Activated naive CD4-positive, alpha-beta T cell treated with anti-CD3 and anti-CD28 coated beads, Interleukin-2, amount 10 ng/mL, durations not matched to agents 7 days and 5 days (primary cell): ENCODE results near the gene TMEM250.
A peak's percentile ranks its signal among the peaks of the same experiment; 100 is the strongest.

Source experiments
- CTCF ChIA-PET: fragments of 350-600 bp; sonication (Branson Sonifier 250); formaldehyde crosslinking; loops from one replicate; lab custom pipeline; 2021; ENCODE audit warnings: antibody characterized with exemption; lab: Charles Lee
- DNase-seq: peaks from one replicate; pipeline ENCODE4 v3.0.0-alpha.2; 2020
- H3K27ac Mint-ChIP-seq: one replicate; pipeline ENCODE4 v1.8.0; 2021; ENCODE audit warnings: mild to moderate bottlenecking, moderate library complexity, mixed read lengths
- H3K27me3 Mint-ChIP-seq: one replicate; pipeline ENCODE4 v1.8.0; 2021; ENCODE audit warnings: mild to moderate bottlenecking, mixed read lengths
- H3K36me3 Mint-ChIP-seq: one replicate; pipeline ENCODE4 v1.8.0; 2021; ENCODE audit warnings: mixed read lengths
- H3K4me1 Mint-ChIP-seq: one replicate; pipeline ENCODE4 v1.8.0; 2021; ENCODE audit warnings: mixed read lengths
- H3K4me3 Mint-ChIP-seq: one replicate; pipeline ENCODE4 v1.8.0; 2021; ENCODE audit warnings: mild to moderate bottlenecking, moderate library complexity, mixed read lengths
- H3K9me3 Mint-ChIP-seq: one replicate; pipeline ENCODE4 v1.8.0; 2021; ENCODE audit warnings: mixed read lengths

TMEM250 gene

GRCh38 chr9:136086951-136087740, 31.5 kb downstream of the TMEM250 start:
- peaks cover 9% of the 10 kb centered on the region for H3K4me1 Mint-ChIP-seq
- H3K9me3 Mint-ChIP-seq: no peaks in the 10 kb centered on the region
- H3K27me3 Mint-ChIP-seq: peaks cover 10% of the 10 kb centered on the region
- no peak overlapping the region for H3K27ac Mint-ChIP-seq
- no peak overlapping the region for H3K4me3 Mint-ChIP-seq
- CTCF ChIA-PET: interaction anchor here (5.3 kb wide), 1 partner anchor 35 kb away, joined by 48 read pairs; no protein-coding TSS in a partner anchor
- H3K36me3 Mint-ChIP-seq: no peaks in the 10 kb centered on the region
- no peak for DNase-seq

GRCh38 chr9:136086213-136086881, 32.3 kb downstream of the TMEM250 start:
- Mint-ChIP-seq H3K36me3 (no peaks in the 10 kb centered on the region), H3K27ac (no peak overlapping the region), H3K4me3 (no peak overlapping the region), H3K27me3 (peaks cover 5% of the 10 kb centered on the region), H3K9me3 (no peaks in the 10 kb centered on the region), H3K4me1 (peaks cover 9% of the 10 kb centered on the region)
- CTCF ChIA-PET: no interaction called here
- DNase-seq: no peak

- Mint-ChIP-seq H3K9me3 (no peaks in the 10 kb centered on the region), H3K27ac (no peak overlapping the region), H3K36me3 (no peaks in the 10 kb centered on the region), H3K4me1 (peaks cover 9% of the 10 kb centered on the region), H3K27me3 (peaks cover 5% of the 10 kb centered on the region), H3K4me3 (no peak overlapping the region)
- CTCF ChIA-PET: interaction anchor here (1.0 kb wide), 1 partner anchor 36 kb away, joined by 4 read pairs; no protein-coding TSS in a partner anchor
- DNase-seq: no peak
Measured at GRCh38 chr9:136085815-136086212, 32.9 kb downstream of the TMEM250 start.

- peaks cover 4% of the 10 kb centered on the region for H3K4me1 Mint-ChIP-seq
- peak overlapping the region; percentile 37 for H3K27ac Mint-ChIP-seq
- DNase-seq: no peak
Measured at GRCh38 chr9:136084063-136084944, 34.4 kb downstream of the TMEM250 start.

GRCh38 chr9:136083558-136084062, 35.1 kb downstream of the TMEM250 start:
- H3K9me3 Mint-ChIP-seq: no peaks in the 10 kb centered on the region
- H3K36me3 Mint-ChIP-seq: no peaks in the 10 kb centered on the region
- H3K27me3 Mint-ChIP-seq: peaks cover 5% of the 10 kb centered on the region
- H3K27ac Mint-ChIP-seq: no peak overlapping the region
- CTCF ChIA-PET: no interaction called here
- DNase-seq: no peak
- peaks cover 4% of the 10 kb centered on the region for H3K4me1 Mint-ChIP-seq
- H3K4me3 Mint-ChIP-seq: no peak overlapping the region

More at GRCh38 chr9:136084063-136084944, 34.4 kb downstream of the TMEM250 start:
- CTCF ChIA-PET: interaction anchor here (0.8 kb wide), 1 partner anchor 10 kb away, joined by 4 read pairs; no protein-coding TSS in a partner anchor
- peaks cover 5% of the 10 kb centered on the region for H3K27me3 Mint-ChIP-seq
- H3K36me3 Mint-ChIP-seq: no peaks in the 10 kb centered on the region
- H3K4me3 Mint-ChIP-seq: no peak overlapping the region
- H3K9me3 Mint-ChIP-seq: no peaks in the 10 kb centered on the region

GRCh38 chr9:136082496-136083361, 35.9 kb downstream of the TMEM250 start:
- peak overlapping the region; percentile 9 for H3K27ac Mint-ChIP-seq
- H3K36me3 Mint-ChIP-seq: no peaks in the 10 kb centered on the region
- DNase-seq: no peak
- H3K9me3 Mint-ChIP-seq: no peaks in the 10 kb centered on the region
- H3K27me3 Mint-ChIP-seq: peaks cover 2% of the 10 kb centered on the region
- H3K4me1 Mint-ChIP-seq: peaks cover 4% of the 10 kb centered on the region
- CTCF ChIA-PET: no interaction called here
- no peak overlapping the region for H3K4me3 Mint-ChIP-seq

- Mint-ChIP-seq H3K4me1 (peaks cover 4% of the 10 kb centered on the region), H3K9me3 (no peaks in the 10 kb centered on the region), H3K4me3 (no peak overlapping the region), H3K27me3 (no peaks in the 10 kb centered on the region), H3K27ac (no peak overlapping the region), H3K36me3 (no peaks in the 10 kb centered on the region)
- CTCF ChIA-PET: no interaction called here
- DNase-seq: no peak
Measured at GRCh38 chr9:136081826-136082495, 36.7 kb downstream of the TMEM250 start.

GRCh38 chr9:136081113-136081825, 37.4 kb downstream of the TMEM250 start:
- CTCF ChIA-PET: no interaction called here
- Mint-ChIP-seq H3K4me3 (no peak overlapping the region), H3K27me3 (no peaks in the 10 kb centered on the region), H3K27ac (no peak overlapping the region), H3K36me3 (no peaks in the 10 kb centered on the region), H3K4me1 (peaks cover 7% of the 10 kb centered on the region), H3K9me3 (no peaks in the 10 kb centered on the region)
- no peak for DNase-seq

GRCh38 chr9:136080716-136081112, 38.0 kb downstream of the TMEM250 start:
- Mint-ChIP-seq H3K27ac (no peak overlapping the region), H3K36me3 (no peaks in the 10 kb centered on the region), H3K4me3 (no peak overlapping the region), H3K27me3 (no peaks in the 10 kb centered on the region), H3K9me3 (no peaks in the 10 kb centered on the region), H3K4me1 (peaks cover 13% of the 10 kb centered on the region)
- no peak for DNase-seq
- CTCF ChIA-PET: no interaction called here

- Mint-ChIP-seq H3K27me3 (no peaks in the 10 kb centered on the region), H3K4me1 (peaks cover 13% of the 10 kb centered on the region), H3K9me3 (no peaks in the 10 kb centered on the region), H3K36me3 (no peaks in the 10 kb centered on the region), H3K4me3 (no peak overlapping the region), H3K27ac (no peak overlapping the region)
- CTCF ChIA-PET: no interaction called here
- DNase-seq: no peak
Measured at GRCh38 chr9:136079916-136080246, 38.8 kb downstream of the TMEM250 start.

GRCh38 chr9:136079211-136079915, 39.3 kb downstream of the TMEM250 start:
- H3K9me3 Mint-ChIP-seq: no peaks in the 10 kb centered on the region
- DNase-seq: no peak
- peaks cover 8% of the 10 kb centered on the region for H3K4me1 Mint-ChIP-seq
- no peak overlapping the region for H3K27ac Mint-ChIP-seq
- CTCF ChIA-PET: no interaction called here
- H3K27me3 Mint-ChIP-seq: no peaks in the 10 kb centered on the region
- H3K4me3 Mint-ChIP-seq: no peak overlapping the region
- no peaks in the 10 kb centered on the region for H3K36me3 Mint-ChIP-seq

GRCh38 chr9:136078498-136079011, 40.1 kb downstream of the TMEM250 start:
- no peaks in the 10 kb centered on the region for H3K9me3 Mint-ChIP-seq
- no peak for DNase-seq
- CTCF ChIA-PET: no interaction called here
- no peak overlapping the region for H3K4me3 Mint-ChIP-seq
- no peak overlapping the region for H3K27ac Mint-ChIP-seq
- H3K27me3 Mint-ChIP-seq: no peaks in the 10 kb centered on the region
- H3K4me1 Mint-ChIP-seq: peaks cover 8% of the 10 kb centered on the region
- no peaks in the 10 kb centered on the region for H3K36me3 Mint-ChIP-seq
